HepG2 (cell line): ENCODE measurements around the gene QRICH2. TPM values are rescaled to one million over a fixed set of nuclear protein-coding genes. Genes with fewer than 3 reads are reported as not detected.

Experiments used
- BORCS8-MEF2B ChIP-seq: sonication (generic); formaldehyde crosslinking; IDR thresholded peaks from 2 replicates; pipeline ENCODE4 v1.8.0; 2022; ENCODE audit warnings: mild to moderate bottlenecking, missing genetic modification reagents
- GATA4 ChIP-seq: sonication (generic); IDR thresholded peaks from 2 replicates; pipeline ENCODE4 v1.6.1; 2016; ENCODE audit warnings: antibody characterized with exemption, low read depth, borderline replicate concordance
- IRF1 ChIP-seq: sonication (generic); formaldehyde crosslinking; IDR thresholded peaks from 2 replicates; pipeline ENCODE4 v1.4.0; 2020; ENCODE audit warnings: low read depth, mild to moderate bottlenecking, missing genetic modification reagents
- KDM1A ChIP-seq: IDR thresholded peaks from 2 replicates; pipeline ENCODE4 v1.6.1; 2016; ENCODE audit warnings: missing compliant biosample characterization
- PPARG ChIP-seq: conservative IDR thresholded peaks from 2 replicates; pipeline ENCODE4 v1.6.1; 2016; ENCODE audit warnings: missing biosample characterization, missing genetic modification reagents
- PRDM4 ChIP-seq: sonication (generic); formaldehyde crosslinking; IDR thresholded peaks from 2 replicates; pipeline ENCODE4 v1.9.0; 2021; ENCODE audit warnings: missing genetic modification reagents, borderline replicate concordance
- REST ChIP-seq, 2 experiments: IDR thresholded peaks; 2 replicates each; pipeline ENCODE4 v1.6.1; 2011 to 2012; ENCODE audit warnings: low read length in 2 of 2, borderline replicate concordance in 1 of 2, low read depth in 1 of 2, mild to moderate bottlenecking in 1 of 2, moderate library complexity in 1 of 2
- ZNF296 ChIP-seq: sonication (generic); formaldehyde crosslinking; conservative IDR thresholded peaks from 2 replicates; pipeline ENCODE4 v1.5.0; 2020; ENCODE audit warnings: mild to moderate bottlenecking, missing genetic modification reagents
- ZNF607 ChIP-seq: sonication (generic); formaldehyde crosslinking; IDR thresholded peaks from 2 replicates; pipeline ENCODE4 v1.5.1; 2020; ENCODE audit warnings: missing genetic modification reagents, mild to moderate bottlenecking, borderline replicate concordance
- ZNF646 ChIP-seq: sonication (generic); formaldehyde crosslinking; IDR thresholded peaks from 2 replicates; pipeline ENCODE4 v1.9.0; 2021; ENCODE audit warnings: mild to moderate bottlenecking, missing genetic modification reagents
- ZSCAN20 ChIP-seq: sonication (generic); formaldehyde crosslinking; IDR thresholded peaks from 2 replicates; pipeline ENCODE4 v1.4.0; 2020; ENCODE audit warnings: missing genetic modification reagents, mild to moderate bottlenecking, borderline replicate concordance
- polyA plus RNA-seq, 8 experiments: library from polyadenylated mRNA; depleted of rRNA in 3 of 8; stranded (reverse) in 7 of 8; unstranded in 1 of 8; fragments of >200 nt; fragmentation: Illumina TruSeq in 4 of 8; extraction: Trizol in 4 of 8; gene quantifications; 2 replicates each; pipeline versions ENCODE4 v1.2.1 to v1.2.3, GENCODE V29; 2011 to 2016; ENCODE audit warnings: low read depth in 4 of 8, missing spikeins in 1 of 8, mixed read lengths in 1 of 8; ENCODE audit not compliant: insufficient read depth in 1 of 8
- total RNA-seq, 5 experiments: library from RNA; depleted of rRNA; stranded (reverse); fragments of >200 nt; fragmentation: Illumina TruSeq; extraction: Trizol; gene quantifications; 2 replicates each; pipeline ENCODE4 v1.2.3, GENCODE V29; 2016; ENCODE audit warnings: low read depth in 1 of 5

The QRICH2 gene
- total and polyA plus RNA-seq, 2 of the 13 experiments (the other 11 are each of a cell fraction or from before 2014, with no cell fraction given) = 3.7 to 5.7 TPM

- TF ChIP-seq ZNF646 (CRISPR knock-in tag) (no peak), ZNF607 (CRISPR knock-in tag) (no peak), BORCS8-MEF2B (0 out of 2 replicates have a peak, but pooled peaks have one; percentile 33), ZNF296 (CRISPR knock-in tag) (no peak), KDM1A (peak; percentile 66; the same call in 1 of the 2 replicates), PRDM4 (no peak), REST (IDR thresholded peaks at IDR 0.05; ENCODE audit: borderline replicate concordance in 1 of 2, low read depth in 1 of 2, low read length in 2 of 2) (0 out of 4 replicates have a peak, but pooled peaks of 1 of the 2 experiments have one; percentile 7), GATA4 (no peak), ZSCAN20 (CRISPR knock-in tag) (0 out of 2 replicates have a peak, but pooled peaks have one; percentile 56), PPARG (peak; percentile 65), IRF1 (no peak)
Observed at GRCh38 chr17:76237859-76238313, 70.2 kb downstream of the QRICH2 start (continued).
